Hematopoietic multipotent progenitor cell treated with erythropoietin and hydrocortisone succinate and interleukin-3 and kit ligand, for 8 days (in vitro differentiated cells): ENCODE data around the gene RANBP10.

Source experiments
- DNase-seq: peaks from one replicate; pipeline ENCODE4 v3.0.0-alpha.2; 2015

The RANBP10 gene

DNA sequence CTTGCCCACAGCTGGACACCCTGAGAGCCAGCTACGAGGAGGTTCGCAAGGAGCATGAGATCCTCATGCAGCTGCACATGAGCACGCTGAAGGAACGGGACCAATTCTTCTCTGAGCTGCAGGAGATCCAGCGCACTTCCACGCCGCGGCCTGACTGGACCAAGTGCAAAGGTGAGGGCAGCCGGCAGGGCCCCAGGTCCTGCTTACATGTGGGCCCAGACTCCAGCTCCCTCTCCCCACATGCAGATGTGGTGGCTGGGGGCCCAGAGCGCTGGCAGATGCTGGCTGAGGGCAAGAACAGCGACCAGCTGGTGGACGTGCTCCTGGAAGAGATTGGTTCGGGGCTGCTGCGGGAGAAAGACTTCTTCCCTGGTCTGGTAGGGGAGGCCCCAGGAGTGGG, 19.5 kb upstream of the RANBP10 start:
- no peak for DNase-seq

DNA sequence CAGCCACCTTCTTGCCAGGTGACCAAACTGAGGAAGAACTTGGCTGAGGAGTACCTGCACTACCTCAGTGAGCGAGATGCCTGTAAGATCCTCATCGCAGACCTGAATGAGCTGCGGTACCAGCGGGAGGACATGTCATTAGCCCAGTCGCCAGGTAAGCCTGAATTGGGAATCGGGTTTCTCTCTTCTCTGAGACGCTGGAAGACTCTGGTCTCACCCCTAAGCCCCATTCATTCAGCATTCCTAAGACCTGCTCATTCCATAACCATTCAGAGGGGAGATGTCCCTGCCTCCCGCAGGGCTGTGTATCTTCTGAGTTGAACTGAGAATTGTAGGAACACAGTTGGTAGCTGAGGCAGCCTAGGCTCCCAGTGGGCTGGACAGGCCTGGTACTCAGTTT, 18.8 kb upstream of the RANBP10 start:
- DNase-seq: no peak

DNA sequence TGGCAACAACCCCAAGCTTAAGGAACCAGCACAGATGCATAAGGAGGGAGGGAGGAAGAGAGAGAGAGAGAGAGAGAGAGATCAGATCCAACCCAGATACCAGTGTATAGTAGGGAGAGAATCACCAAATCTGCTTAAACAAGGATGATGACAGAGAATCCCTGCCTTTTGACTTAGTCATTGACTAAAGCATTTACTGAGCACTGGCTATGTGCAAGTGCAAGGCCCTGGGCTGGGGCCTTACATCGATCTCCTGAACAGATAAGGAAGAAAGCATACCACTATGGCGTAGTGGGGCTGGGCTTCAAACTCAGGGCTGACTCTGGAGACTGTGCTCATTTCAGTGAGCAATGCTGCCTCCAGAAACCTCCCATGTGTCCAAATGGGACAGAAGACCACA, 16.2 kb upstream of the RANBP10 start:
- no peak for DNase-seq

DNA sequence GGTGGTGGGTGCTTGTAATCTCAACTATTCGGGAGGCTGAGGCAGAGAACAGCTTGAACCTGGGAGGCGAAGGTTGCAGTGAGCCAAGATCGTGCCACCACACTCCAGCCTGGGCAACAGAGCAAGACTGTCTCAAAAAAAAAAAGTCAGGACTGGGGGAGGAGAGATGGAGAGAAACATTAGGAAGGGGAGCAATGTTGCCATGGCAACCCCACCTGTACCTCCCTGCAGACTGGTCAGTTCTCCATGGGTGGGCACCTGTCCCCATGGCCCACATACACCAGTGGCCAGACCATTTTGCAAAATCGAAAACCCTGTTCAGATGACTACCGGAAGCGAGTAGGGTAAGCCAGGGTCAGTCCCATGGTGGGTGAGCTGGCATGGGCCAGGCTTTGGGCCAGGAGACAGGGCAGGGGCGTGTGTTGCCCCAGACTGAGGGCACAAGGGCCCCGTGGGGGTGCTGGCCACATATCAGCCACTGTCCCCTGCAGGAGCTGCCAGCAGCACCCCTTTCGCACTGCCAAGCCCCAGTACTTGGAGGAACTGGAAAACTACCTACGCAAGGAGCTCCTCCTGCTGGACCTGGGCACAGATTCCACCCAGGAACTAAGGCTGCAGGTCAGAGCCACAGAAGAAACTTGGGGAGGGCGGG, 14.4 kb upstream of the RANBP10 start:
- DNase-seq: no peak

DNA sequence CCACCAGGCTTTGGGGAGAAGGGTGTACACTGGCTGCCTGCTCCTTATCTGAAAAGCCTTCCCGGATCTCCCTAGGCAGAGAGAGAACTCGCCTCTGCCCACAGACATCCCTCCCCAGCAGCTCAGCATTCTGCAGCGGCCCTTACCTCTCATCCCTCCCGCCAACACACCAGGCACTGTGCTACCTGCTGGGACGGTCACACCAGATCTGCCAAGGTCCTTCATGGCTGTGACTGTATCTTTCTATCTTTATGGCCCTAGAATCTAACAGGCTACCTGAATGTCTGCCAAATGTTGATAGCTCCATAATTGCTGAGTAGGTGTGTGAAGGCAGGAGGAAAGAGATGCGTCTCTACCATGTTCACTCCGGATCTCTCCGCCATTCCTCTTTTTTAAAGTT, 8.2 kb upstream of the RANBP10 start:
- DNase-seq: no peak

DNA sequence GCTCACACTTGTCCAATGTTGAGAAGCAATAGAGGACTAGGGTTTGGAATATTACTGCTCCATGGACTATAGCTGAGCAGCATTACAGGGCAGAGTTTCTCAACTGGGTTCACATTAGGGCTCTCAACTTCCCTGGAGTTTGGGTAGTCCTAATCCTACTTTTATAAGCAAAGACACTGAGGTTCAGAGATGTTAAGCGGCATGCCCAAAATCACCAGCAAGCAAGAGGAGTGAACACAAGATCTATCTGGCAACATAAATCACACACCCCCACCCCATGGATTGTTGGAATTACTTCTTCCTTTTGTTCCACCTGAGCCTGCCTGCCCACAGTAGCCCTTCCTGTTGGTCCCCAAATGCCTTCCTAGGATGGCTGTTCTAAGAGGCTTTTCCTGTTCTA, 5.5 kb upstream of the RANBP10 start:
- no peak for DNase-seq

DNA sequence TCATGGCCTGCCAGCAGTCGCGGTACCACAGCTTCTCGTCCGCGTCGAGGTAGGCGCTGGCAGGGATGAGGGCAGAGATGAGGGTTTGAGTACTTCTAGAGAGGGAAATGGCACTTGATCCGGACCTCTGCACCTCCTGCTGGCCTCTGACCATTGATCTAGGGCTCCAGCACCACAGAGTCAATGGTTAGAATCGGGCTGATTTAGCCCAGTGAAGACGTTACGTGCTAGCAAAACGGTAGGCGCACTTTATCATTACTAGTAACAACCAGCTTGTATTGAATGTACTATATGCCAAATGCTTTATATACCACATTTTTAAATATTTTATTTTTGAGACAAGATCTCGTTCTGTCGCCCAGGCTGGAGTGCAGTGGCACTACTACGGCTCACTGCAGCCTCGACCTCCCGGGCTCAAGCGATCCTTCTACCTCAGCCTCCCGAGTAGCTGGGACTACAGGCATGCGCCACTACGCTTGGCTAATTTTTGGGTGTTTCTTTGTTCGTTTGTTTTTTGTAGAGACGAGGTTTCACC, 855 bp upstream of the RANBP10 start:
- DNase-seq: no peak

DNA sequence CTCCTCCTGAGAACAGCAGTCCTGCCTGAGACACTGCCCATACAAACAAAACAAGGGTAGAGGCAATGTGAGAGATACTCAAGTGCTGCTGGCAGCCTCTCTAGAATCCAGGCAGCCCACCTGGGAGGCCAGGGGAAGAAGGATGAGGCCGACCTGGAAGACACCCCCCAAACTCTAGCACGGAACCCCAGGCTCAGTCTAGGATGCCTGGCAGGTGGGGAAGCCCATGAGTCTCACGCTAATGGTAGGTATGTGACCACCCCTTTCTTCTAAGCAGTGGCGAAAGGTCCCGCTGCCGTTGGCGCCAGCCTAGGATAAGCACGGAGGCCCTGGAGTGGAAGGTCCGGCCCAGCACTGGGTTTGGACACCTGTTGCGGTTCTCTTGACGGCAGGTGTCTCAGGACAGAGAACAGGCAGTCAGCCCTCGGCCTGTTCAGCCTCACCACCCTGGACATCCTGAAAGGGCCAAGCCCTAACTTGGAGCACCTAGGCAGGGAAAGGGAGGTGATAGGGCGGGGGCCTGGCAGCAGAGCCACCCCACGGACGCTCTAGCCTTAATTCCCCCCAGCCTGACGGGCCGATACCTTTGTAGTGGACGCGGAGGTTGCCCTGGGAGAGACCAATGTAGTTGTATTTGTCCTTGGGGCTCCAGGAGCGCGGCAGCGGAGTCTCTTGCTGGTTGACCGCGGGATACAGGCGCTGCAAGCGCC, 487 bp downstream of the RANBP10 start:
- DNase-seq: no peak

DNA sequence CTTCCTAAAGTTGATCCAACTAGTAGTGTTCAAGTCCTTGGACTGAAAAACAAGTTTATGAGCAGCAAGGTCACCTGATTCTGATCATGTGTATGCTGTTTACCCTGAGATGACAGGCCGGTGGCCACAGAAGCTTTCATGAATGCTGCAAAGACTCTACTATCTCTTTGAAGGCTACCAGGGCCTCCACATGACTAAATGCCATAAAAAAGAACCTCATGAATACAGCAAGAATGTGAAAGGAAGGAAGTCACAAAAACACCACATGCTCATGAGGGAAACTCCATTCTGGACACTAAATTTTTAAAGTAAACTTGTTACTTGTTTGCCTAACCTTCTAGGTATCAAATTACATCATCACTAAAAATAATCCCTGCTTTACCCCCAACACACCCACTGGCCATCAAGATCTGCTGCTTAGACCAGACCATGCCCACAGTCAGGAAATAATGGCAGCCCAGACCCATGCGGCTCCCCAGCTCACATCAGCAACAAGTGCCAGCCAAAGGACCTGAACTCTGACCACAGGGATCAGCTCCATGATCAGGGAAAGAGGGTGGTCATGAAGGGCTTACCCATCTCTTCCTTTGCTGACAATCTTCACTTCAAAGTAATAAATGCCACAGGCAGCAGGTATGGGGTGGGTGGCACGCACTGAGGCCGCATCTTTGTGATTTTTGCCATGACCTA, 1.4 kb downstream of the RANBP10 start:
- DNase-seq: no peak

DNA sequence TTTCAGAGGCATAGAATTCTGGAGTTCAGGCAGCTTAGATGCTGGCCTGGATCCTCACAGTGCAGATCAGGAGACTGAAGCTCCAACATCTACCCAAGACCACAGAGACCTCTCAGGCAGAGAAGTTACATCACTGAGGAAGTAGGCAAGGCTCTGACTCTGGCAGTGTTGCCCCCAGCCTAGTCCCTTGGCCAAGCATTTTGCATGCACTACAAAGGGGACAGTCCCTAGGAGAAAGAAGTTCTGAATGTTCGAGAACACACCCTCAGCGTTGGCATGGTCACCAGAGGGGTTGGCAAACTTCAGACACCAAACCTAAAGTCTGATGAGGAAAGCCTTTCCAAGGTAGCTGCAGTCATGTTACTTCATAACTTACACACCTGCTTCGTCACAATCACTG, 2.5 kb downstream of the RANBP10 start:
- no peak for DNase-seq

DNA sequence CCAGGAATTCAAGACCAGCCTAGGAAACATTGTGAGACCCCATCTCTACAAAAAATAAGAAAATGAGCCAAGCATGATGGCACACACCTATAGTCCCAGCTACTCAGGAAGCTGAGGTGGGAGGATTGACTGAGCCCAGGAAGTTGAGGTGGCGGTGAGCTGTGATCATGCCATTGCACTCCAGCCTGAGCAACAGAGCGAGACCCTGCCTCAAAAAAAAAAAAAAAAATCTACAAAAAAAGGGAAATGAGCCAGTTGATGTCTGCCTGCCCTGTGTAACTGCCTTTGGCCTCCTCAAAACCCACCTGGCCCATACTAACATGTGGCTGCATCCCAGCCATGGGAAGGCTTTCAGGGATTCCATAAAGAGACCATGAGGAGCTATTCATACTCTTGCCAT, 4.5 kb downstream of the RANBP10 start:
- no peak for DNase-seq

DNA sequence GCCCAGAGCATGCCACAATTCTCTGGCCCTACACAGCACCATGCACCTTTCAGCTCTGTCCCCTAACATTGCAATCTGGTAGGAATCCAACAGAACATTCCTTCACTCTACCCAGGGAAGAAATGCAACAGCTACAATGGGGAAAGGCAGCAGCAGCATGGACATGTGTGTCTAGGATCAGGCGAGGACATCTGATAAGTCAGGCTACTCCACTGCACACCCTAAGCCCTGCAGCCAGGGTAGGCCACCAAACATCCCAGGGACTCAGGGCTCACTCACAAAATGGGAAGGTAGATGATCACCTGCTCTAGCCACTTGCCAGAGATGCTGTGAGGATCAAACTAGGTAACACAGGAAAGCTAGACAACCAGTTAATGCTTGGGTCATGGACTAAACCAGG, 5.1 kb downstream of the RANBP10 start:
- peak; percentile 68 for DNase-seq

DNA sequence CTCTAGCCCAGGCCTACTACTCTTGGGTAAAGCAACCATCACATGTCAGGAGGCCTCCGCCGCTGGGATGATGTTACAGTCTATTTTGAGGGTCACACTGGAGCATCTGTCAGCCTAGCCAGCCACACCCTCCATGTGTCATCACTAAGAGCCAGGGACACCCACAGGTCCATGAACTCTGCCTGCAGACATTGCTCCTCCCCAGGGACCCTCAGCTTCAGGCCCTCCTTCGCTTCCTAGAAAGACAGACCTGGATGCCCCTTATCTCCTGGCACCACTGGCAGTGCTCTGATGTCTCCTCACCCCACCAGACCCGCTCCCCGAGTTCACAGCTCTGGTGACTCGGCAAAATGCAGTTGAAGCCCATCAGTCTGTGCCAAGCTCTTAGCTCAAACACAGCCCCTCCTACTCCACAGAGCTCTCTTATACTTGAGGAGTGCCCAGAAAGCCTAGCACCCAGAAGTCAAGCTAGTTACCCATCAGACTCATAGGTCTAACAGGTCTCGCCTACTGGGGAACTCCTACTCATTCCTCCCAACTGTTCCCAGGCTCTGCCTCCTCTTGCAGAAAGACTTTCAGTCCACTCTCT, 5.9 kb downstream of the RANBP10 start:
- peak; percentile 100 for DNase-seq

DNA sequence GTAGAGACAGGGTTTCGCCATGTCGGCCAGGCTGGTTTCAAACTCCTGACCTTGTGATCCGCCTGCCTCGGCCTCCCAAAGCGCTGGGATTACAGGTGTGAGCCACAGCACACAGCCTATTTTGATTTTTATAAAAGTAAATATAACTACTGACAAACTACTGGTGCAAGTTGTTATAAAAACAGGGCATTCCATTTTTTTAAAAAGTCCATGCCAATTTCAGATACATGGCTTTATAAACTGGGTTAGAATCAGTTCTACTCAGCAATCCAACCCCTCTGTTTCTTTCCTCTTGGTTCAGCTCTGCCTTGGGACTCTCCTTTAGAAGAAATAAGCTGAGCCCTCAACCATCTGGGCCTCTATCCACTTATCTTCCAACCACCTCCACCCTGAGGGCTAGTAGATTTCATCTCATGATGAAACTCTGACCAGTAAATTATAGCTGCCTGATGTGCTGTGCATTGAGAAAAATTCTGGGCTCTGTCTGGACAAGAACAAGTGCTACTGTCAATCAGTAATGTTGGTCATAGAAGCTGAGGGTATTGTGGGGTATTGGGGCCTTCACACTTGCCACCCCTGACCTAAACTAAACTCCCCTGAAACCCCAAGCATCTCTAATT, 10.2 kb downstream of the RANBP10 start:
- DNase-seq: peak; percentile 71

DNA sequence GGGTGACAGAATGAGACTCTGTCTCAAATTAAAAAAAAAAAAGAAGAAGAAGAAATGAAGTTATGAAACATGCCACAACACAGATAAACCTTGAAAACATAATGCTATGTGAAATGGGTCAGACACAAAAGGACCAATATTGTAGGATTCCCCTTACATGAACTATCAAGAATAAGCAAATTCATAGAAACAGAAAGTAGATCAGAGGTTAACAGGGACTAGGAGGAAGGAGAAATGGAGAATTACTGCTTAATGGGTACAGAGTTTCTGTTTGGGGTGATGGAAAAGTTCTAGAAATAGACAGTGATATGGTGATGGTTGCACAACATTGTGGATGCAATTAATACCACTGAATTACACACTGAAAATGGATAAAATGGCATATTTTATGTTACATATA, 16.3 kb downstream of the RANBP10 start:
- DNase-seq: no peak

DNA sequence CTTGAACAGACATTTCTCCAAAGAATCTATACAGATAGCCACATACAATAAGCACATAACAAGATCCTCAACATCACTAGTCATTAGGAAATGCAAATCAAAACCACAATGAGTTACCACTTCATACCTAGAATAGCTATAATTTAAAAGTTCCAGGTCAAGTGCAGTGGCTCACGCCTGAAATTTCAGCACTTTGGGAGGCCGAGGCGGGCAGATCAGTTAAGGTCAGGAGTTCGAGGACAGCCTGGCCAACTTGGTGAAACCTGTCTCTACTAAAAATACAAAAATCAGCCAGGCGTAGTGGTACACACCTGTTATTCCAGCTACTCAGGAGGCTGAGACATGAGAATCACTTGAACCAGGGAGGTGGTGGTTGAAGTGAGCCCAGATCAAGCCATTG, 19.9 kb downstream of the RANBP10 start:
- no peak for DNase-seq

DNA sequence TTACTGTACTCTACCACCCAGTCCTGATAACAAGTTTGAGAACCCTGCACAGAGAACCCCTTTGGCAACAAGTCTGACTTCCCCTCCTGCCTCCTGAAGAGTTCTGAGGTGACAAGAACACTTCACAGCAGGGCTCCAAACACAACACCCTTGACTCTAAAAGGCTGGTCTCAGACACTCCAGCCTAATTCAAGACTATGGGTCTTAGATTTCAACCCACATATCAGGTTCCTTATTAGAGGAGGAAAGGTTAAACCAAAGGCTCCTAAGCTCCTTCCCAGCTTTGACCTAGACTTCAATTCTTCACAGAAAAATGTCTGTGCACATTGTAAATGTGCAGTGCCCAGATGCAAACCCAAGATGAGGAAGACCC, 23.0 kb downstream of the RANBP10 start:
- peak; percentile 34 for DNase-seq

DNA sequence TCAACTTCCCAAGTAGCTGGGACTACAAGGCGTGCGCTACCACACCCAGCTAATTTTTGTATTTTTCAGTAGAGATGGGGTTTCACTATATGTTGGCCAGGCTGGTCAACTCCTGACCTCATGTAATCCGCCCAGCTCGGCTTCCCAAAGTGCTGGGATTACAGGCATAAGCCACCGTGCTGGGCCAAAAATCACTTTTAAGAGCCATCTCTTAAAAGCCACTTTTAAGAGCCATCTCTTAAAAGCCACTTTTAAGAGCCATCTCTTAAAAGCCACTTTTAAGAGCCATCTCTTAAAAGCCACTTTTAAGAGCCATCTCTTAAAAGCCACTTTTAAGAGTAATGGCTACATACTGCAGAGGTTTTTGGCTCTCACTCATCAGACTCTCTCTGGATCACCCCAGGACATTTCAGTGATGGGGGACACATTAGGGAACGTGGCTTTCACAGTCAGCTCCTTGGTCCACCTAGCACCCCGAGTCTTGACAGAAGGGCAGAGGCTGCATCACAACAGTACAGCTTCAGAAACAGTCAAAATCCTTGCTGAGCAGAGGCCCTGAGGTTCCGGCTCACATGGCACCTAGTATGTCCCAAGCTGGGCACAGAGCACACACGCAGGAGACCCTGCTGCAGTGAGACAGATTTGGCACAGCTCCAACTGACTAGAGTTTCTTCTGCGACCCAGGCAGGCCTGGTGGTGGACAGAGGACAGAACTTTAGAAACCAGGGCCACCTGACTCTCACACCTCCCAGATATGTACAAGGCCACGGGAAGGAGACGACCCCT, 23.6 kb downstream of the RANBP10 start:
- DNase-seq: peak; percentile 30

DNA sequence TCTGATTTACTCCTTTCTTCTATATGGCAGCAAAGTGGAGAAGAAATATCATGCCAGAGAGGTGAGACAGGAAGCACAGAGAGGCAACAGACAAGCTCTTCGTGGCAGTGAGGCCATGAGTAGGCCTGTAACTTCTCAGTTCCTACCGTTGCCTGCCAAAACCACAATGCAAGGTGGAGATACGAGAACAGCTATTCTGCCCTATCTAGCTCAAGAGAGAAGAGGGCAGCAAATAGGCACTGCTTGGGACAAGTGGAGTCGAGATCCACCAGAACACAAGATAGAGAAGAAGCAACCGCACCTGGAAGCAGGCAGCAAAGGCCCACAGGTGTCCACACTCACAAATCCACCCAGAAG, 24.8 kb downstream of the RANBP10 start:
- DNase-seq: peak; percentile 95

DNA sequence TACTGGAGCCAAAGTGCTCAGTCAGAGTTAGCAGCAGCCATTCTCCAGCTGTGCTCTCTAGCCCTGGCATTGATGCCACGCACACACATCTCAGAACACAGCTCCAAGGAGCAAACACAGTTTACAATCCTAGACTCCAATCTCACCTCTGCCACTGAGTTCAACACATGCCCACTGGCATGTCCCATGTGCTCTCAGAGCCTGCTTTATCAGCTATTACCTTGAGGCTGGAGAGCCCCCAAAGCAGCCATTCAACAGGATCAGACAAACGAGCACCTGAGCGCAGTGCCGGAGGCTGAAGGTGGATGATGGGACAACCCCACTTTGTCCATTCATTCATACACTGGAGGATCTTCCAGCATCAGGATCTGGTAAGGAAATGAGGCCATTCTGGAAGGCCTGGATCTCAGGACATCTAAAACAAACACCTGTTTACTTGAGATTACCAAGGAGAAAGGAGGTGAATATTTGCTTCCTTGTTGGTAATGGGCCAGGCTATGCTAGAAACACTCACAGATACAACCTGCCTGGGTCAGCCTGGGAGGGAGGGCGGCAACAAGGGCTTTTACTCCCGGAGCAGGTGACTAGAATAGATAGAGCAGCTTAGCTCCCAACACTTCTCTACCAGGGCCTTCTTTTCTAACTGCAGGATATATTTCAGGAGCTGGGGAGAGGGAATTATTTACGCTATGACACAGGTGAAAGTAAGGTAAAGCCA, 25.4 kb downstream of the RANBP10 start:
- DNase-seq: peak; percentile 93

DNA sequence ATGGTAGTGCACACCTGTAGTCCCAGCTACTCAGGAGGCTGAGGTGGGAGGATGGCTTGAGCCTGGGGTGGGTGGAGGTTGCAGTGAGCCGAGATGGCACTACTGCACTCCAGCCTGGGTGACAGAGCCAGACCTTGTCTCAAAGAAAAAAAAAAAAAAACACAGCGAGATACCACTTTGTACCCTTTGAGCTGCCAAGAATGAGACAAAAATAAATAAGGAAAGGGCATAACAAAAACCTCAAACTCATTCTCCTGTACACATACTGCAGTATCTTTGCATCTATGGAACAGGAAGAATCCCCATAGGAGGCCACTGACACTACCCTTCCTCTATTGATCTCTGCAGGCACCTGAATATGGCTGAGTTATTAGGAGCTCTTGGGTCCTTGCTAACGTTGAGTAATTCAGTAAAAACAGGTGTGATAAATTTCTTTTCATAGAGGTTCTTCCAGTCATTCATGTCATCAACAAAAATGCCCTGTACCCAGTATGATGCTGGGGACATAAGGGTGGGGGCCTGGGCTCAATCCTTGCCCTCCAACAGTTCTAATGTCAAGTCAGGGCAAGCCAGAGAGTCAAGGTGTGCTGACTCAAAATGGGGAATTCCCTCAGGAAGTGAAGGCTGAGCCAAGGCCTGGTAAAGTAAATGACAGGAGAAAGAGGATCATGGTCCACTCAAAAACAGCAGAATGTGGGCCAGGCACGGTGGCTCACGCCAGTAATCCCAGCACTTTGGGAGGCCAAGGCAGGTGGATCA, 26.9 kb downstream of the RANBP10 start:
- DNase-seq: no peak
